Measurements from ENCODE around the gene SEMA5B.

The SEMA5B gene

GRCh38 chr3:122924056-122924455, 103.5 kb downstream of the SEMA5B start:
- no peak overlapping the region for H3K27ac ChIP-seq (ENCODE audit: extremely low read depth, low read depth, low read length)
- ChIA-PET CTCF (interaction anchor here (0.6 kb wide), 1 partner anchor 19 kb away, joined by 4 read pairs; no protein-coding TSS in a partner anchor), POLR2A (no interaction called here)
- H3K4me1 ChIP-seq (ENCODE audit: control insufficient read depth, insufficient read depth, low read length), result no peaks in the 10 kb centered on the region
- no peaks in the 10 kb centered on the region for H3K36me3 ChIP-seq (ENCODE audit: control insufficient read depth in 2 of 2, insufficient read depth in 1 of 2, low read length in 2 of 2)
- TF ChIP-seq YY1 (tag by site-specific recombination; IDR thresholded peaks at IDR 0.05) (no peak), ZNF629 (tag by site-specific recombination; IDR thresholded peaks at IDR 0.05) (no peak), ZNF214 (tag by site-specific recombination; IDR thresholded peaks at IDR 0.05; ENCODE audit: borderline replicate concordance) (no peak), TSHZ1 (tag by site-specific recombination; IDR thresholded peaks at IDR 0.05; ENCODE audit: borderline replicate concordance) (no peak), ZNF830 (tag by site-specific recombination; IDR thresholded peaks at IDR 0.05; ENCODE audit: low read depth) (no peak)
- no peaks in the 10 kb centered on the region for H3K9me3 ChIP-seq (ENCODE audit: control insufficient read depth, insufficient read depth, low read depth, low read length)
- no peak overlapping the region for H3K4me3 ChIP-seq (ENCODE audit: low read depth, low read length)

- H3K4me1 ChIP-seq (ENCODE audit: control insufficient read depth, insufficient read depth, low read length), result no peaks in the 10 kb centered on the region
- no peak overlapping the region for H3K27ac ChIP-seq (ENCODE audit: extremely low read depth, low read depth, low read length)
- no peak for TF ChIP-seq ZNF423 (tag by site-specific recombination; IDR thresholded peaks at IDR 0.05)
- TF ChIP-seq PRDM10 (tag by site-specific recombination; IDR thresholded peaks at IDR 0.05), result no peak
- TF ChIP-seq FEZF1 (tag by site-specific recombination; IDR thresholded peaks at IDR 0.05), result no peak
- TF ChIP-seq ZNF626 (tag by site-specific recombination; IDR thresholded peaks at IDR 0.05), result no peak
- no peak for TF ChIP-seq ZNF660 (tag by site-specific recombination; IDR thresholded peaks at IDR 0.05)
- TF ChIP-seq SCRT2 (tag by site-specific recombination; IDR thresholded peaks at IDR 0.05), result no peak
- no peak for TF ChIP-seq ZNF148 (tag by site-specific recombination; IDR thresholded peaks at IDR 0.05; ENCODE audit: borderline replicate concordance)
- TF ChIP-seq ZNF416 (tag by site-specific recombination; IDR thresholded peaks at IDR 0.05), result no peak
- TF ChIP-seq SP7 (tag by site-specific recombination; IDR thresholded peaks at IDR 0.05), result no peak
- no peak for TF ChIP-seq MEIS1 (CRISPR knock-in tag; IDR thresholded peaks at IDR 0.05; ENCODE audit: borderline replicate concordance)
- TF ChIP-seq ZFHX2 (tag by site-specific recombination; conservative IDR thresholded peaks at IDR 0.05), result no peak
- no peak for TF ChIP-seq ZNF175 (tag by site-specific recombination; IDR thresholded peaks at IDR 0.05)
- no peak overlapping the region for H3K4me3 ChIP-seq (ENCODE audit: low read depth, low read length)
- ChIA-PET POLR2A (no interaction called here), CTCF (interaction anchor here (0.6 kb wide), 1 partner anchor 20 kb away, joined by 4 read pairs; no protein-coding TSS in a partner anchor)
- no peaks in the 10 kb centered on the region for H3K36me3 ChIP-seq (ENCODE audit: control insufficient read depth in 2 of 2, insufficient read depth in 1 of 2, low read length in 2 of 2)
- no peaks in the 10 kb centered on the region for H3K9me3 ChIP-seq (ENCODE audit: control insufficient read depth, insufficient read depth, low read depth, low read length)
These were observed 104.0 kb downstream of the SEMA5B start for GRCh38 chr3:122923611-122924010.

All from HEK293 (cell line).